ENCODE results near the gene NUP210L. TPM values are rescaled to one million over a fixed set of nuclear protein-coding genes. Genes with fewer than 3 reads are reported as not detected.

Gene NUP210L
- total RNA-seq, 4 donors from 2014 or later: under 0.01 to 0.30 (median 0.21) TPM; not detected in 1

- 0 to 1% methylated on average over 27 to 34 of the region's 35 CpGs for WGBS, 2 donors
- peak; percentile 31 to 45 for DNase-seq (ENCODE audit: low spot score in 2 of 2)
- Histone ChIP-seq H3K27me3 (no peaks in the 10 kb centered on the region), H3K4me1 (peaks cover 0 to 47% (median 41%) of the 10 kb centered on the region in 4 donors), H3K27ac (peak overlapping the region; percentile 87 to 95 (median 94)), H3K36me3 (peaks cover 0 to 3% (median 0%) of the 10 kb centered on the region in 3 donors), H3K9me3 (no peaks in the 10 kb centered on the region), H3K4me3 (peak overlapping the region; percentile 71 to 97 (median 89))
- TF ChIP-seq EP300 (IDR thresholded peaks at IDR 0.05) (peak in 1 of 2 donors; percentile 33), POLR2A (IDR thresholded peaks at IDR 0.05) (no peak)
- TF ChIP-seq, protein P1, sequence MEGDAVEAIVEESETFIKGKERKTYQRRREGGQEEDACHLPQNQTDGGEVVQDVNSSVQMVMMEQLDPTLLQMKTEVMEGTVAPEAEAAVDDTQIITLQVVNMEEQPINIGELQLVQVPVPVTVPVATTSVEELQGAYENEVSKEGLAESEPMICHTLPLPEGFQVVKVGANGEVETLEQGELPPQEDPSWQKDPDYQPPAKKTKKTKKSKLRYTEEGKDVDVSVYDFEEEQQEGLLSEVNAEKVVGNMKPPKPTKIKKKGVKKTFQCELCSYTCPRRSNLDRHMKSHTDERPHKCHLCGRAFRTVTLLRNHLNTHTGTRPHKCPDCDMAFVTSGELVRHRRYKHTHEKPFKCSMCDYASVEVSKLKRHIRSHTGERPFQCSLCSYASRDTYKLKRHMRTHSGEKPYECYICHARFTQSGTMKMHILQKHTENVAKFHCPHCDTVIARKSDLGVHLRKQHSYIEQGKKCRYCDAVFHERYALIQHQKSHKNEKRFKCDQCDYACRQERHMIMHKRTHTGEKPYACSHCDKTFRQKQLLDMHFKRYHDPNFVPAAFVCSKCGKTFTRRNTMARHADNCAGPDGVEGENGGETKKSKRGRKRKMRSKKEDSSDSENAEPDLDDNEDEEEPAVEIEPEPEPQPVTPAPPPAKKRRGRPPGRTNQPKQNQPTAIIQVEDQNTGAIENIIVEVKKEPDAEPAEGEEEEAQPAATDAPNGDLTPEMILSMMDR (IDR thresholded peaks at IDR 0.05): no peak
These were observed 27.6 kb upstream of the NUP210L start for GRCh38 chr1:154182344-154183045.

DNA sequence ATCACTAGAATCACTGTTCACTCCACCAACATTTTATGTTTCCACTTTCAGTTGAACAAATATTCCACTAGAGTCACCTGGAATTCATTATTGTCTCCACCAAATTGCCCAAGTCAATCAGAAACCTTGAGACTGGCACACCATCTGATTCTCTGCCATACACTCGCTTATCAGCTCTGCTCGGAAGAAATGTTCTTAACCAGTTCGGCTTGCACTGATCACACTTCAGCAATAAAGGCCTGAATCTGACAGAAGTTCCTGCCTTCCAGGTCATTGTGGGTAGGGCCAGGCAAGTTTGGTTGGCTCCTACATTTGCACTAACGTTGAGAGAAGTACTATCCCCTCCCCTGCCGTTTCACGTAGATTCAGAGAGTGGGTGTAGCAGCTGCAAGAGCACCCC lies 27.1 kb upstream of the NUP210L start:
- no peak for TF ChIP-seq POLR2A (IDR thresholded peaks at IDR 0.05)
- TF ChIP-seq, protein P1 (IDR thresholded peaks at IDR 0.05): no peak
- TF ChIP-seq EP300 (IDR thresholded peaks at IDR 0.05): no peak
- peak overlapping the region; percentile 71 to 97 (median 89) for H3K4me3 ChIP-seq
- no peaks in the 10 kb centered on the region for H3K27me3 ChIP-seq
- WGBS, 2 donors: 0 to 1% methylated on average over 4 to 6 of the region's 6 CpGs
- H3K36me3 ChIP-seq: peaks cover 0 to 3% (median 0%) of the 10 kb centered on the region in 3 donors
- peak overlapping the region; percentile 87 to 95 (median 94) for H3K27ac ChIP-seq
- DNase-seq (ENCODE audit: low spot score in 2 of 2): no peak
- H3K9me3 ChIP-seq: no peaks in the 10 kb centered on the region
- H3K4me1 ChIP-seq: peaks cover 0 to 52% (median 44%) of the 10 kb centered on the region in 4 donors

DNA sequence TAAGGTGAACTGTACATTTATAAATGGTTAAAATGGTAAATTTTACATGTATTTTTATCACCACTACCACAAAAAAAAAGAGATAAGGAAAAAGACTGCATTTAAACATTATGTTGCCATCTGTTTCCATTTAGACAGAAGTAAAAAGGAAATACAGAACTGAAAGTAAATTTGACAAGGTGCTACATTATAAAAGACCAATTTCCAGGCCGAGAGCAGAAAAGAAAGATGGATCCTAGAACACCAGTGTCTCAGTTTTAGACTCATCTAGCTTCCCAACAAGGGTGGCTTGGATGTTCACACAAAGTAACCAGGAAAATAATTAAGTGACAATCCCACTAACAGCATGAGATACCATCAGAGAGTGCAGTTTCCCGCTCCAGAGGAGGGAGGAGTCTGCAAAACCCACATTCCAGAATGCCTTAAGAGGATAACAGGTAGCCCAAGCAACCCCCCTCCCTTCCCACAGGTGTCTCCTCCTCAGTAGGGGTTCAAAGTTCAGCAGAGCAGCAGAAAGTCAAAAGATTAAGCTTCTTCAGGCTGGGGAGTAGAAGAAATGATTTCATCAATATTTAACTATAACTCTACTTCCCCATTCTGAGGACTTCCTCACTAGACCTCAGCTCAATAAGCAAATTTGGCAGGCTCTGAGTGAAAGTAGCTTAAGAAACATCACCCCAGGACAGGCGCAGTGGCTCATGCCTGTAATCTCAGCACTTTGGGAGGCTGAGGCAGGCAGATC lies 25.2 kb upstream of the NUP210L start:
- TF ChIP-seq POLR2A (IDR thresholded peaks at IDR 0.05) (no peak), EP300 (IDR thresholded peaks at IDR 0.05) (no peak)
- TF ChIP-seq, protein P1 (IDR thresholded peaks at IDR 0.05): no peak
- Histone ChIP-seq H3K27me3 (no peaks in the 10 kb centered on the region), H3K9me3 (no peaks in the 10 kb centered on the region), H3K27ac (peak overlapping the region in 3 of 4 donors; percentile 37 to 93 (median 70)), H3K36me3 (peaks cover 0 to 10% (median 0%) of the 10 kb centered on the region in 3 donors), H3K4me3 (peak overlapping the region in 1 of 4 donors; percentile 1), H3K4me1 (peaks cover 0 to 70% (median 55%) of the 10 kb centered on the region in 4 donors)
- 66 to 76% methylated on average over 3 of the region's 3 CpGs for WGBS, 2 donors
- no peak for DNase-seq (ENCODE audit: low spot score in 2 of 2)

GRCh38 chr1:154178911-154179811 lies 24.3 kb upstream of the NUP210L start:
- 59% methylated on average over 10 of the region's 10 CpGs for WGBS, 2 donors
- DNase-seq (ENCODE audit: low spot score in 2 of 2): no peak
- Histone ChIP-seq H3K4me1 (peaks cover 0 to 72% (median 55%) of the 10 kb centered on the region in 4 donors), H3K27me3 (no peaks in the 10 kb centered on the region), H3K36me3 (peaks cover 0 to 19% (median 0%) of the 10 kb centered on the region in 3 donors), H3K9me3 (no peaks in the 10 kb centered on the region), H3K4me3 (no peak overlapping the region), H3K27ac (peak overlapping the region; percentile 4 to 70 (median 51))
- TF ChIP-seq, protein P1 (IDR thresholded peaks at IDR 0.05): no peak
- TF ChIP-seq EP300 (IDR thresholded peaks at IDR 0.05): no peak
- no peak for TF ChIP-seq POLR2A (IDR thresholded peaks at IDR 0.05)

All from tibial nerve (tissue), 4 donors.